DMS 273 (cell line): ENCODE results near the gene KSR1.

Experiments
- DNase-seq: peaks from one replicate; lab custom pipeline; 2025; ENCODE audit not compliant: unreplicated experiment; lab: John Stamatoyannopoulos, UW

KSR1 gene

DNA sequence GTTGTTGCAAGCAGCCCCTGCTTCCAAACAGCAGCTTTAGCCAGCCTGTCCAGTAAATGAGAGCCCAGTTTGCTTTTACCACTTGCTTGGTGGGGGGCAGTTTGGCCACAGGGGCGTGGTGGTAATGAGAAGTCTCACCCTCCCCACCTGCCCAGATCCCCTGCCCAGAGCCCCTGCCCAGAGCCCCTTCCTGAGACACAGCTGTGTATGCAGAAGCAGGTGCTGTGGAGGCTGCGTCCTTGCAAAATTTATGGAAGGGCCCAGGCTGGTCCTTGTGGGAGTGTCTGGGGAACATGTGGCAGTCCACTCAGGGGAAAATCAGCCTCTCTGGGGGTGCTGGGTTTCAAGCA is 147.1 kb downstream of the KSR1 start:
- no peak for DNase-seq

DNA sequence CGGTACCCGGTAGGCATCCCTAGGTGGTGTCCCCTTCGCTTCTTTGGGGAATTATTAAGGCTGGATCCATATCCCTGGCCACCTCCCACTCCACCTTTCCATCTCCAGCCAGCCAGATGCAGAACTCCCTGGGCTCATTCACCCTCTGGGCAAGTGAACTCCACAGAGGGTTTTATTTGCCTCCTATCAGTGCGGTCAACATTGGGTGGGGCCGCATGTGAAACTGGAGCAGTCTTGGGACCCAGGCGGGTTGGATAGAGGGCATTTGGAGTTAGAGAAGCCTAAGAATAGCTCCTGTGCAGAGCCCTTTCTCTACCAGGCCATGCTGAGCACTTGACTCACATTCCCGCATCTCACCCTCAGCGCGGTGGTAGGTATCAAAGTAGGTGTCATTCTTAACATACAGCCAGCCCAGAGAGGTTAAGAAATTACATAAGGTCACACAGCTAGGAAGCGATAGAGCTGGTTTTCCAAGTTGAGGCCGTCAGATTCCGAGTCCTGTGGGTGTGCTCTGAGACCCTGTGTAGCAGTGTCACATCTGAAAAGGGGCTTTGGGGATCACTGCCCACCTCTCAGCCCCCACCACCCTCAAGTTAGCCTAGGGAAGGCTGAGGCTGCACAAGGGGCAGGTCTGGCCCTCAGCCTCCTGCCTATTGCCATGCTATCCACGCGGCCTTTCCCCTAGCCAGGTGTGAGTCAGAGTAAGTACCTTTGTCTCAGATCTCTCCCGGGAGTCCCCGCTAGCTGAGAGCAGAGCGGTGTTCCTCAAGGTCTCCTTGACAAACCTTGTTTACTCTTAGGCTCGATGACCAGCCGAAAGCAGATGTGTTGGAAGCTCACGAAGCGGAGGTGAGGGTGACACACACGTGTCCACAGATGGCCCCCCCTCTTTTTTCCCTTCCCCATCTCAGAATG is 147.9 kb downstream of the KSR1 start:
- no peak for DNase-seq

DNA sequence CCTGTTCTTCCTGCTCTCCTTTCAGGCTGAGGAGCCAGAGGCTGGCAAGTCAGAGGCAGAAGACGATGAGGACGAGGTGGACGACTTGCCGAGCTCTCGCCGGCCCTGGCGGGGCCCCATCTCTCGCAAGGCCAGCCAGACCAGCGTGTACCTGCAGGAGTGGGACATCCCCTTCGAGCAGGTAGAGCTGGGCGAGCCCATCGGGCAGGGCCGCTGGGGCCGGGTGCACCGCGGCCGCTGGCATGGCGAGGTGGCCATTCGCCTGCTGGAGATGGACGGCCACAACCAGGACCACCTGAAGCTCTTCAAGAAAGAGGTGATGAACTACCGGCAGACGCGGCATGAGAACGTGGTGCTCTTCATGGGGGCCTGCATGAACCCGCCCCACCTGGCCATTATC is 149.2 kb downstream of the KSR1 start:
- no peak for DNase-seq

DNA sequence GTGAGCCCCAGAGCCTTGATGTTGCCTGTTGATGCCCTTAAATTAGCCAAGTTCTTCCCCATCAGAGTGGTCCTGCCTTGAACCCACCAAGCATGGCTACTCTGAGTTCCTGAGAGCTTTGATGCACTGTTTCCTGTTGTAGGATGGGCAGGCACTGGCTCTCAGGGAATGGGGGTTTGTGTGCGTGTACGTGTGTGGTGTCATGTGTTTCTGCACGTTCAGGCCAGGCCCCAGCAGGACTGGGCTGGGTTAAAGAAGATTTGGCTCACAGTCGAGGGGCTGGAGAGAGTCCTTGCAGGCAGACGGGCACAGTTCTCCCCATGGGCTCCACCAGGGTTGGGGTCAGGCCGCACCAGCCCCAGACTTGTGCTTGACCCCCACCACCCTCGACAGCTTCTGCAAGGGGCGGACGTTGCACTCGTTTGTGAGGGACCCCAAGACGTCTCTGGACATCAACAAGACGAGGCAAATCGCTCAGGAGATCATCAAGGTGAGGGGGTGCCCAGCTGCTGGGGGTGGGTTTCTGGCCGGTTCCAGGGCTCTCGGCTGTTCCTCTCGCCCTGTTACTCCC is 151.4 kb downstream of the KSR1 start:
- DNase-seq, result no peak

DNA sequence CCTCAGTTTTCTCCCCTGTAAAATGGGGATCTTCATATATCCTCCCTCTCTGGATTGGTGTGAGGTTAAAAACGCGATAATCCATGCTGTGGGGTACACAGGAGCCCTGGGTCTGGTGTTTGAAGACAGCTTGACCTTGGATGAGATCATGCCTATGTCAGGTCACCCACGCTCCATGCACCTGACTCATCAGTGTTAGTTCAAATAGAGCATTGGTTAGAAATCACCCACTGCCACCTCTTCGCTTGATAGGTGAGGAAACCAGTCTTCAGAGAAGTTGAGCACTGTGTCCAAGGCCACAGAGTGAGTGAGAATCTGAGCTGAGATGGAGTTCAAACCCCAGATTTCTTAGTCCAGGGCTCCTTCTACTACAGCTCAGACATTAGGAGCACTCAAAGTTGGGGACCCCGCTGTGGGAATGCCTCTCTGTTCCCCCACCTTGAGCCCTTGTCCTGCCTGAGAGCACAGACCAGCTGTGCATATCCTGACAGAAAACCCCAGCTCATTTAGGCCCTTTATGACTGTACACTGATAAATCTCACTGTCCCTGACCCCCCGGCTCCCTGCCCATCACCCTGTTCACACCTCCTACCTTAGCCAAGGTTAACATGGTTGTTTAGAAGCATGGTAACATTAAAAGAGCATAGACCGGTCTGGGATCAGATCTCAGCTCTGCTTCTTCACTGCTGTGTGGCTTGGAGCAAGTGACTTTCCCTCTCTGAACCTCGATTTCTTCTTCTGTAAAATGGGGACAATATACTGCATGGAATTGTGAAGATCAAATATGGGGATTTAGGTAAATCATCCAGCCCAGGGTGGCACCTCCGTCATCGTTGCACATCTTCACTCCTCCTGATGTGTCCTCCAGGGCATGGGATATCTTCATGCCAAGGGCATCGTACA is 152.3 kb downstream of the KSR1 start:
- no peak for DNase-seq

DNA sequence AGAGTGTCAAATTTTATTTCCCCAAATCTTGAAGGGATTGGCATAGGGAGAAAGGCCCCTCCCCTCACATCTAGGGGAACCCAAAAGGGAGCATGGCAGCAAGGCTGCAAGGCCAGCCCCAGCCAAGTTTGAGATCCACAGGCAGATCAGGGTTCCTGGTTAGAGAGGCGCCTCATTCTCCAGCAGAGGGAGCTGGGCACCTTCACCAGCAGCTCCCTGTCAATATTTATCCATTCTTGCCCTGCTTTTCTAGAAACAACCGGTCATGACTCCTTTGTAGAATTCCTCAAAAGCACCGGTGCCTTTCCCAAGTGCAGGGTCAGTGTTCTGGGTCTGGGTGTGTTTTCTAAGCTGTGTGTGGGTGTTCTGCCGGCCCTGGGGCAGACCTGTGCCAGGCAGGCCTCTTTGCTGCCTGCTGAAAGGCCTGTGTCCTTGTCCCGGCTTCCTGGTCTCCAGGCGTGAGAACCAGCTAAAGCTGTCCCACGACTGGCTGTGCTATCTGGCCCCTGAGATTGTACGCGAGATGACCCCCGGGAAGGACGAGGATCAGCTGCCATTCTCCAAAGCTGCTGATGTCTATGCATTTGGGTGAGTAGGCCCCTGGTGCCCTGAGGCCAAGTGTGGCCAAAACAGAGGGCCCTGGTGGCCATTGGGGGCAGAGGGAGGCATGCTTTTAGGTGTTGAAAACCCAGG is 153.5 kb downstream of the KSR1 start:
- peak; percentile 46 for DNase-seq

DNA sequence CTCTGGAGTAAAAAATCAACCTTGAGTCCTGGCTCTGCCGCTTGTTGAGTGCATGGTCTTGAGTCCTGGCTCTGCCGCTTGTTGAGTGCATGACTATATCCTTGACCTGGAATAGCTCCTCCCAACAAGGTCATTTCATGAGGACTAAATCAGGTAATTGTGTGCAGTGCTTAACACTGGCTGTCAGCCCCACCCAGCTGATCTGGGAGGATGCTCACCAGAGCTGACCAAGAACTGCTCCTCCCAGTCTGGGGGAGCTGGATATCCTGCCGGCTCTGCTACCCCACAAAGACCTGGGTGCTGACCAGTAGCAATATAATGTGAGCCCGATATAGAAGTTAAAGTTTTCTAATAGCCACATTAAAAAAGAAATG is 154.0 kb downstream of the KSR1 start:
- DNase-seq, result no peak

DNA sequence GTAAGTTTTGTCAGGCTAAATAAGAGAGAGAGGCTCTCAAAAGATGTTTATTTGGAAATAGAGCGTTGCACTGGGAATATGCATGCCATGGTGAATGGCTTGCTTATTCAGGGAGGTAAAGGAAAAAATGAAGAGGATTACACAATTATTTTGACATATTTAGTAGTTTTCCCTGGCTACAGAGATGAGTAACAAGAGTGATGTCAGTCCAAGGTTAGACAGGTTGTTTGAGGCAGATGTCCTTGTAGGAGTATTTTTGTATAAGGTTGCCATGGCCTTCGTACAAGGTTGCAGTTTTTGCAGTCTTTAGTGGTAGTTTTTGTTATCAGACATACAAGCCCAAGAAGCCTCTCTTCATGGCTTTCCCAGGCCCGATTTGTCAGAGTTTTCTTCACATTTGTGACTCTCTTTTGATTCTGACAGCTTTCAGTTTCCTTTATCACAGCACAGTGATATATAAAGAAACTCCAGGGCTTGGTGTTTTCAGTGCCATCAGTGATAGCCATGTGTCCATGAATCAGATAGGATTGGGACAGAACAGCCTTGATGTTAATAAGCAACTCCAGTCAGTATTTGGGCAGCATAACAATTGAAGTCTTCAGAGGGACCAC is 156.0 kb downstream of the KSR1 start:
- no peak for DNase-seq

DNA sequence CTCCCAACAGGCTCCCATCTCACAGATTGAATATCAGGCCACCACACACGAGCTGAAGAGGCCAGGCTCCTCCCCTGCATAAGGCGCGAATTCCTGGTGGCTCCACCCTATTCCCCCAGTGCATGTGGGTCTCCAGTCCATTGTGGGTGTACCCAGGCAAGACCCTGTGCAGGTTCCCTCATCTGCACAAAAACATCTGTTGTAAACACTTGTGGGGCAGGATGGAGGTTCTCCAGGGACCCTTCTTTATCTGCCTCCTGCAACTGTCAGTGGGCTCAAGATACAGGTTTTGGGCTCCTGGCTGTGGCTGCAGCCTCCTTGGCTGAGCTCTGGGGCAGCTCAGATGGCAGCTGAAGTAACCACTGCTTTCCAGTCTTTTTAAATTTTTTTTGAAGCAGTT is 157.2 kb downstream of the KSR1 start:
- no peak for DNase-seq

DNA sequence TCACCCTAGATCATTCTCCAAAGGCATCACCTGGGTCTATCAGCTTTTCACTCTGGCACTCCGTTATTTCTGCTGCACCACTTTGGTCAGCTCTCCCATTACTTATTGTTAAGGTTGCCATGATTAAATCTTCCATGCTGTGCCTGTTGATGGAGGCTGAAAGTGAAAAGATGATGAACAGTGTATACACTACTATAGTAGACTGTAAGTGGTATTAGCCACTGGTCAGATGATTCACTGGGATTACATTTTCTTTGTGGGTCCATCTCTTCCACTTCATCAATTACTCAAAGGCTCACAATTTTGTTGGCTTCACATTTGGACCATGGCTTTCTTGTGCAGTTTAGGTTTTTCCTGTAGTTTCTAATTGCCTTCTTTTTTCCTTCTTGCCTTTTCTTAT is 158.9 kb downstream of the KSR1 start:
- DNase-seq, result no peak

DNA sequence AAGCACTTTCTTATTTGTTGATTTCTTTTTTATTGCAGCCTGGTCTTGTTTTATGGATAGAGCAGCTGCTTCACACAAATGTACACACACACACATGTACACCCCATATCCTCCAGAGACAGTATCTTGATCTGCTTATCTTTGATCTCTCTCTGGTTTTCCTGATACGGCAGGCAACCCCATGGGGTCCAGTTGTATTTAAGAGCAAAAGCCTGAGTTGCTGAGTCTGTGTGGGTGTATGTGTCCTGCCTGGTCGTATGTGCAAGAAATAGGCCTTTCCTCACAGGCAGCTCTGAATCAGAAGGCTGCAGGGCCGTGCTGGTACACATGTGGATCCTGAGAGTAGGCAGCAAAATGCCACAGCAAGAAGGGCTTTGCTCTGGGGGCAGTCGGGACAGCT is 160.2 kb downstream of the KSR1 start:
- no peak for DNase-seq

DNA sequence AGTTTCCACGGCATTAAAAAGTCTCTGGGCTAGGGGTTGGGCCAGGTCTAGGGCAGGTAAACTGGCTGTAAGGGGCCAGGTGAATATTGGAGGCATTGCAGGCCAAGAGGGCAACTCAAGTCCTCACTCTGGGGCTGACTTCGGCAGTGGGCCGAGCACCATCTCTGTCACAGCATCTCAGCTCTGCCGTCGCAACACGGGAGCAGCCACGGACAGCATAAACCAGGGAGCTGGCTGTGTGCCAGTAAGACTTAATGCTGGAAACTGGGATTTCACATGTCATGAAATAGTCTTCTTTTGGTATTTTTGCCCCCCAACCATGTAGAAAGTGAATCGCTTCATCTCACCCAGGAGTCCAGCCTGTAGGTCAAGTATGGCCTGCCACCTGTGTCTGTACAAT is 162.2 kb downstream of the KSR1 start:
- DNase-seq, result no peak

DNA sequence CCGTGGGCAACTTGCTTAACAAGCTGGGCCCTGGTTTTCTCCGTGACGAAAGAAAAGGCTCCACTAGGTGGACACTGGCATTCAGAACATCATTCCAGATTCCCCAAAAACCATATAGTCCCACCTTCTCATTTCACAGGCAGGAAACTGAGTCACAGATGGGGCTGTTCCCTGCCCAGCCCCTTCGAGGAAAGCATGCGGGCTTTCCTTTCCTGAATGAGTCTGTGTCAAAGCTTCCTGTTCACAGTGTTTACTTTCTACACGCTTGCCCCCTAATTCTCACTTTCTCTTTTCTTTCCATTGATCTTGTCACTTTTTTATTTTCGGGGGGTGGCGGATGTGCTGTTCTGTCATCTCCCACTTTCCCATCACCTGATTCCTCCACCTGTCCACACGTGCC is 164.5 kb downstream of the KSR1 start:
- no peak for DNase-seq

DNA sequence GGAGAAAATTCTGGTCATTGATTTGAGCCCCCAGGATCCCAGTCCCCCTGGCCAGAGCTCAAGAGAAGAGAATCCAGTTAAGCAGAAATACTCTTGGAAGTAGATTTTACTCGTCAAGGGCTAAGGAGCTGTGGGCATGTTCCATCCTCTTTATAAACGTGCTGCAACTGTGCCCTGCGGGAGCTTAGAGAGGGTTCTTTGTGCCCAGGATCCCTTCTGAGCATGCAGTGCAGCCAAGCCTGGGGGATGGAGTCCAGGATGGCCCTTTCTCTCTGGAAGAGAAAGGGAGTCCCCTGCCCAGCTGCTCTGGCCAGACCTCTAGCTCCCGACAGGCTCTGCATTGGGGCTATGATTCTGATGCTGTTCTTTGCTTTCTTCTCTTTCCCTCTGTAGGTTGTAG is 165.3 kb downstream of the KSR1 start:
- no peak for DNase-seq

DNA sequence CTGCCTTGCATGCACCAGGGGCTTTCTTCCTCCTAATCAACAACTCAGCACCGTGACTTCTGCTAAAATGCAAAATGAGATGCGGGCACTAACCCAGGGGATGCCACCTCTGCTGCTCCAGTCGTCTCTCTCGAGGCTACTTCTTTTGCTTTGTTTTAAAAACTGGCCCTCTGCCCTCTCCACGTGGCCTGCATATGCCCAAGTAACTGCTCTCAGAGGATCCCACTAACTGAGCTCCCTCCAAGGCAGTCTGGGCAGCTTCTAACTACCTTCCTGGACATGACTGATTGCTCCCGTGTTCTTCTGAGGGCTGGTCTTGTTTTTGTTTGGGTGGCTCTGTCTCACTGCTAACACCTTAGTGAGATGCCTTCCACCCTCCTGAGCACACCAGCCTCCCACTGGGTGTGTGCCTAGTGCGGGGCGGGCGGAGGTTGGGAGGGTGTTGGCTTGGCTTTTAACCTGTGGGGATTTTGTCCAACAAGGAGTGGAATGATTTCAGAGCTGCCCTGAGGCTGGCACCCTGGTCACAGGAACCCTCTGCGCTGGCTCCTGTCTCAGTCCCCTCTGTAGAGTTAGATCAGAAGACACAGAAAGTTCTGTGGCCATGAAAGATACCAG is 165.8 kb downstream of the KSR1 start:
- DNase-seq, result no peak

DNA sequence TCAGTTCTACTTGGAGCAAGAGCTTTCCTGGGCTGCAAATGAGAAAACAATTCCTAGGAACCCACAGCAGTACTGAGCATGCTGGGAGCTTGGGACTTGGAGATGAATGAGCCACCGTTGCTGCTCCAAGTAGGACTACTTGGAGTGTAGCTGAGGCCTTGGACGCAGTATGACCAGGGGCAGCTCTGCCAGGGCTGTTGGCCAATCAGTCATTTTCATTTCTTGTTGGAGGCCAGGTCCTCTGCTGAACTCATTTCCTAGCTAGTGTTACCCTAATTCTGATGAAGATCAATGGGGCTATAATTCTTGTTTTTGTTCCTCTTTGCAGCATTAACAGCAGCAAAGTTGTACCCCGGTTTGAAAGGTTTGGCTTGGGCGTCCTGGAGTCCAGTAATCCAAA is 166.7 kb downstream of the KSR1 start:
- no peak for DNase-seq

DNA sequence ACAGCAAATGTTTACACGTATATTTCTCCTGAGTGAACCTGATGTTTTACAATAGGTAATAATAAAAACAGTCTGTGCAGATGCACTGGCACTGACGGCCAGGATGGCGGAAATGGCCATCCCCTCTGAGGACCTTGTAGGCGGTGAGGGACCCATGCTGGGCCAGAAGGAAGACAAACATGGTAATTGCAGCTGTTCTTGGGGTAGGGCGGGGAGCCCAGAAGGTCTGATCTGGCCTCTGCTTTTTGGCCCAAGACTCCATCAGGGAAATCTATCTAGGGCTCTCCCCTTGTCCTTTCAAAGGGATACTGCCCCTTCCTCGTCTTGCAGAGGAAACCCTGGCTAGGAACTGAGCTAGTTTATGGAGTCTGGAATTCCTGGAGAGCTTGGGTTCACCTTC is 167.4 kb downstream of the KSR1 start:
- no peak for DNase-seq

DNA sequence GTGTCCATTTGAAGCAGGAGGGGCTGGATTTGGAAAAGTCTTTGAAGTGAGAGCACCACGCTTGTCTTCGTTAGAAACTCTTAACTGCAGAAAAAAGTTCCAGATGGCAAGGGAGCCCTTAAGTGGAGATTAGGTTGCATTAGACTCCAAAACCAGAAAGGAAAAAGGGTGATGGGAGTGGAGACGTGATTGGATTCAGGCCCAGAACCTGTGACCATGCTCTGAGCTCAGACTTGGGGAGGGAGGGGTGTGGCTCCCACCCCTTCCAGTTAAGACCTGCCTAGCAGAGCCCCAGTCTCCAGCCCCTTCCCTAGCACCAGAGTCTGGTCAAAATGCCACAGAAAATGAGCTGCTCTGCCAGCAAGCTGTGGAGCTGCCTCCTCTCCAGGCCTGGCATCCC is 168.3 kb downstream of the KSR1 start:
- peak; percentile 74 for DNase-seq

DNA sequence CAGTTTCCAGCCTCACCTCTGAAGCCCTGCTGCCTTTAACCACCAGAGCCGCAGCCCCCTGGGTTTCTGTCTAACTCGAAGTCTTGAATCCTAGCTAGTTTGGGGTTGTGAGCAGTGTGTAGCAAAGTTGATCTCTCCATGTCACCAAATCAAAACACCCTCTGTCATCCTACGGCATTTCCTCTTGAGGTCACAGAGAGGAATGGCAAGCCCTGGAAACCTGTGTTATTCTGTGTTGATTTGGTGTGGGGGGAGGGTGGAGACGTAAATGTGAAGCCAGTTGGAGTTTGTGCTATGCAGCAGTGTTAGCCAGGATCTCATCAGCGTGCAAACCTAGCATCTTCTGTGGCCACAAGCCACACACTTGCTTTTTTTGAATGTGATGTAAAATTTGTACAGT is 169.6 kb downstream of the KSR1 start:
- DNase-seq, result no peak

DNA sequence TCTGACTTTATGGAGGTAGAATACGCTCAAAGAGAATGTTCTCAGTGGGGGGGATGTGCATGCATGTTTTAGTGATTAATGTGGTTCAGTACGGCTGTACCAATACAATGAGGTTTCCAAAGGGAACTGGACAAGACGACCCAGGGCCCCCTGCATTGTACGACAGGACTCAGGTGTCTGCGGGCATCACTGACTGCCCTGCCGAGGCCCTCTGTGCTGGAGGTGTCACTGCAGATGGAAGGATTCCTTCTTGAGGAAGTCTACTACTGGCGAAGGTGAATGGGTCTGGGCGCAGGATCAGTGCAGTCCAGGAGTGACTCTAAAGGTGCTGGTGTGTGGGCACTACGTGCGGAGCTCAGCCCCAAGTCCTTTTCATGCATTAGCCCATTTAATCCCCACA is 171.3 kb downstream of the KSR1 start:
- no peak for DNase-seq

DNA sequence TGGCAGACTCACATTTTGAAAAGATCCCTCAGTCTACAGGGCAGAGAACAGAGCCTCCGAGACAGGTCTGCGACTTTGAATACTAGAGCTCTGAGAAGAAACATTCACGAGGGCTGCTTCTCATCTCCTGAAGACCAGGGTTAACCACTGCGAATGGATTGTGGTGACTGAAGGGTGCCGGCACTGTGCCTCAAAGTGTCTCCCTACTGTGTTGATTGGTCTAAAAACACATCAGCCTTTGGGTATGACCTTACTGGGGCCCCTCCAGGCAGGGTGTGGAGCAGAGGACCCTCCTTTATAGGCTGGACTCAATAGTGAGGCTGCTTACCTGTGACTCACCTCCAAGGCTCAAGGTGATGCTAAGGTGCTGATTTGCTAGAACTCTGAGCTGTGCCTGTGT is 172.1 kb downstream of the KSR1 start:
- no peak for DNase-seq
